GM19023 (cell line): ENCODE data around the gene DLL1.

ENCODE experiments used
- ATAC-seq: cut with Tn5 transposase; IDR thresholded peaks from one replicate; pipeline ENCODE4 v1.9.1; 2021; ENCODE audit warnings: mild to moderate bottlenecking, moderate library complexity; ENCODE audit not compliant: unreplicated experiment

Gene DLL1

DNA sequence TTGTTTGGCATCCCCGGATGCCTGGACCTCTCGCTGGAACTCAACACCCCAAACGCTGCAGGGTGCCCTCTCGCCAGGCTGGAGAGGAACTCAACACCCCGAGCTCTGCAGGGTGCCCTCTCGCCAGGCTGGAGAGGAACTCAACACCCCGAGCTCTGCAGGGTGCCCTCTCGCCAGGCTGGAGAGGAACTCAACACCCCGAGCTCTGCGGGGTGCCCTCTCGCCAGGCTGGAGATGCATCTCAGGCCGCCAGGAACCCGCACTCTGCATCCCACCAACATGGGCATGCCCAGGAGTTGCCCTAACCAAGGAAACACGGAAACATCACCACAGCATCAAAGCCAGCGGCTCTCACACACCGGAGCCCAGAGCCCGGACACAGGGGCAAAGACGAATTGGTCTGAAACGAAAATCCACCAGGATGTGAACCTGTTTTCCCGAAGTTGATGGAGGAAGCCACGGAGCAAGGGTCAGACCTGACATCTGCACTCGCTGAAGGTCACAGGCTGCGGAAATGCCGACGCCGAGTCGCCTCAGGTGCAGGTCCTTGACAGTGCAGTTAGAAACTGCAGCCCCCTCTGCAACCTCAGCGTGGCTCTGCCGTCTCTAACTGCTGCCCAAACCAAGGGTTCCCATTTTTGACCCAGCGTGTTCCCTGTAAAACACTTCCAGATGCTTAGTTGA is 37.5 kb downstream of the DLL1 start:
- ATAC-seq: no peak

- ATAC-seq: no peak
Observed at GRCh38 chr6:170251776-170252571, 38.9 kb downstream of the DLL1 start.

DNA sequence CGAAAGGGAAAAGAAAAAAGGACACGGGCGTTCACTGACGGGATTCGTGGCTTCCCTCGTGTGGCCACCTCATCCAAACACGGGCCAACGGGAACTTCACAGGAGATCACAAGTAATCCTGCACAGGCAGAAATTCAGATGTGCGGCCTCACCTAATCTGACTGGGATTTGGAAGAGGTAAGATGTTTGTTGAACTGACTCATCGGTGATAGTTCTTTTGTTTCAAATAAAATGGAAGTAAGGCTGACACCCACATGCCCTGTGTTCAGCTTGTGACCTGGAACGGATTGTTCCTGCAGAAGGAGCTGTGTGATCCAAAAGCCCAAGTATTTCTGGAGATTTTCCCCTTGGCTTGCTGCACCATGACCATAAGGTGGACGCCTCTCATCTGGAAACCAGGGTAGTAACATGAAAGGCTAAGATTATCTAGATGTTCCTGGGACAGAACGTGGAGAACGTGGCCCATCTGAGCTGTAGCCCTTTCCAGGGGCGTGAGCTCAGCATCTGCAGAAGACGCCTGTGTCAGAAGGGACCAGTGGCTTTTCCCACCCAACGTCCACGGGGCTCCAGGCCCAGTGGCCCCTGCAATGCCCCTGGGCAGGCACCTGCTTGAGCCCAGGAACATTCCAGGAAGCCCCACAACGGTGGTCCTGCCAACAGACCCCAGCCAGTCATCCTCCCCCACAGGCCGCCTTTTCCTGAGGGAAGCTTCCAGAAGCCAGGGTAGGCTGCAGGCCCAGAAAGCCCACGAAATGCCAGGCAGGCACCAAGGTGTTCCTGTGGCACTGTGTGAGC is 39.7 kb downstream of the DLL1 start:
- no peak for ATAC-seq

- no peak for ATAC-seq
Observed at GRCh38 chr6:170250455-170250854, 40.4 kb downstream of the DLL1 start.

- ATAC-seq: no peak
Observed at GRCh38 chr6:170249817-170250216, 41.1 kb downstream of the DLL1 start.

- ATAC-seq: no peak
Observed at GRCh38 chr6:170248861-170249600, 41.8 kb downstream of the DLL1 start.

- ATAC-seq: no peak
Observed at GRCh38 chr6:170248111-170248805, 42.6 kb downstream of the DLL1 start.

- ATAC-seq: no peak
Observed at GRCh38 chr6:170247178-170247701, 43.6 kb downstream of the DLL1 start.

GRCh38 chr6:170245475-170245992 is 45.3 kb downstream of the DLL1 start:
- ATAC-seq: no peak

- no peak for ATAC-seq
Observed at GRCh38 chr6:170244721-170245474, 46.0 kb downstream of the DLL1 start.

DNA sequence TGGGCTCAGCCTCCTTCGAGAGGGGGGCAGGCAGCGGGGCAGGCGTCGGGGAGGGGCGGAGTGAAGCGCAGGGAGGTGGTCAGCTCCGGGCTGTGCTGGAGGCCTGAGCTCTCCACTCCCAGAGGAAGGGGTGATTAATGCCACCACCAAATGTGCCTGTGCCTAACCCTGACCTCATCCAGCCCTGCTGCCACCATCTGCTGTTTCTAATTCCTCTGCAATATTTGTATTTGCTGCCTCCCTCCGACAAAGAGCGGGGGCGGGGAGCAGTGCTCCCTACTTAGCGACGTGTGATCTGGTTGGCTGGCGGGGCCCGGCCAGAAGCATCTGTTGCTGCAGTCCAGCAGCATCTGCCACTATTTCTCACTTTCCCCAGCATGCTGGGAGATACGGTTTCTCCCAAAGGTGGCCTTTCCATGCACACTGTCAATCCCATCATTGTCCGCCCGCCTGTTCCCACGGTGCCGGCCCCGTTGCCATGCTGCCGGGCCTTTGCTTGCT is 47.0 kb downstream of the DLL1 start:
- ATAC-seq: no peak

DNA sequence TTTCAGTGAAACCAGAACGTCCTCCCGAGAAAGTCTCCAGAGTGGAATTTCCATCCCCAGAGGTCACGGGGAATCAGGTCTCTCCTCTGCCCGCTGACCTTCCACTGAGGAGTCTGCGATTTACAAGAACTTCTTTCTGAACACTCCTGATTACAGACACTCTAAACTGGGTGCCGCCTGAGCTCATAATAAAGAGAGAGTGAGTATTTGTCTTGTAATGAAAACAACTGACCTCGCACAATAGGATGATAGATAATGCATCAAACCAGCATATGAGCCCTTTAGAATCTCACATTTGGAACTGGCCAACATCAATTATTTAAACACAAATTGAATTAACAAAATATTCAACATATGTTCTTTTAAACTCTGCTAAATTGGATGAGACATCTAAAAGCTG is 47.5 kb downstream of the DLL1 start:
- ATAC-seq: no peak

GRCh38 chr6:170238741-170239565 is 51.9 kb downstream of the DLL1 start:
- no peak for ATAC-seq

- ATAC-seq: no peak
Observed at GRCh38 chr6:170237999-170238740, 52.7 kb downstream of the DLL1 start.

GRCh38 chr6:170236131-170236836 is 54.6 kb downstream of the DLL1 start:
- ATAC-seq: no peak

GRCh38 chr6:170235391-170236125 is 55.3 kb downstream of the DLL1 start:
- ATAC-seq: no peak
